Measurements from ENCODE around the gene SVBP.

DNA sequence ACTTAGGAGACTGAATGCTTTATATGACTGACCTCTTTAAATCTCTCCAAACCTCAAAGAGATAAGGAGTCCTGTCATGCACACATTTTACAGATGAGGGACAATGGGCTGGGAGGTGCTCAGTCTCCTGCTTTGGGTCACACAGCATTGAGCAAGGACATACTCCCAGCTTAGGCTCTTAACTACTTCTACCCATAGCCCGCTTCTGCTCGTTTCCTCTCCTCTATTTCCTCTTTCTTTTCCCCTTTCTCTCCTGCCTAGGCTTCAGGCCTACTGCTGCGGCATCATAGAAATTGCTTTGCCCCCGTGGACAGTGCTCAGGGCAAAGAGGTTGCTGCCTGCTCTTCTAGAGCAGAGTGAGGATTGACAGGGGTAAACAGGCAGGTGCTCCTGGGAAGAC is 16.8 kb upstream of the SVBP start:
- TF ChIP-seq, protein P1, sequence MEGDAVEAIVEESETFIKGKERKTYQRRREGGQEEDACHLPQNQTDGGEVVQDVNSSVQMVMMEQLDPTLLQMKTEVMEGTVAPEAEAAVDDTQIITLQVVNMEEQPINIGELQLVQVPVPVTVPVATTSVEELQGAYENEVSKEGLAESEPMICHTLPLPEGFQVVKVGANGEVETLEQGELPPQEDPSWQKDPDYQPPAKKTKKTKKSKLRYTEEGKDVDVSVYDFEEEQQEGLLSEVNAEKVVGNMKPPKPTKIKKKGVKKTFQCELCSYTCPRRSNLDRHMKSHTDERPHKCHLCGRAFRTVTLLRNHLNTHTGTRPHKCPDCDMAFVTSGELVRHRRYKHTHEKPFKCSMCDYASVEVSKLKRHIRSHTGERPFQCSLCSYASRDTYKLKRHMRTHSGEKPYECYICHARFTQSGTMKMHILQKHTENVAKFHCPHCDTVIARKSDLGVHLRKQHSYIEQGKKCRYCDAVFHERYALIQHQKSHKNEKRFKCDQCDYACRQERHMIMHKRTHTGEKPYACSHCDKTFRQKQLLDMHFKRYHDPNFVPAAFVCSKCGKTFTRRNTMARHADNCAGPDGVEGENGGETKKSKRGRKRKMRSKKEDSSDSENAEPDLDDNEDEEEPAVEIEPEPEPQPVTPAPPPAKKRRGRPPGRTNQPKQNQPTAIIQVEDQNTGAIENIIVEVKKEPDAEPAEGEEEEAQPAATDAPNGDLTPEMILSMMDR (IDR thresholded peaks at IDR 0.05) = no peak
- TF ChIP-seq POLR2A (IDR thresholded peaks at IDR 0.05; ENCODE audit: low read depth) (no peak), POLR2AphosphoS5 (IDR thresholded peaks at IDR 0.05) (no peak), EP300 (IDR thresholded peaks at IDR 0.05) (no peak)
